SHP77 (cell line): Measurements from ENCODE around the gene ZNF579.
"Not testable (repeated sequence)": the region's sequence is repeated elsewhere in the genome, so short reads cannot be mapped to it uniquely, and the experiment has no call there.

Experiments used
- DNase-seq, 2 experiments: peaks; one replicate each; lab custom pipeline; 2025; lab: John Stamatoyannopoulos, UW

Gene ZNF579

DNA sequence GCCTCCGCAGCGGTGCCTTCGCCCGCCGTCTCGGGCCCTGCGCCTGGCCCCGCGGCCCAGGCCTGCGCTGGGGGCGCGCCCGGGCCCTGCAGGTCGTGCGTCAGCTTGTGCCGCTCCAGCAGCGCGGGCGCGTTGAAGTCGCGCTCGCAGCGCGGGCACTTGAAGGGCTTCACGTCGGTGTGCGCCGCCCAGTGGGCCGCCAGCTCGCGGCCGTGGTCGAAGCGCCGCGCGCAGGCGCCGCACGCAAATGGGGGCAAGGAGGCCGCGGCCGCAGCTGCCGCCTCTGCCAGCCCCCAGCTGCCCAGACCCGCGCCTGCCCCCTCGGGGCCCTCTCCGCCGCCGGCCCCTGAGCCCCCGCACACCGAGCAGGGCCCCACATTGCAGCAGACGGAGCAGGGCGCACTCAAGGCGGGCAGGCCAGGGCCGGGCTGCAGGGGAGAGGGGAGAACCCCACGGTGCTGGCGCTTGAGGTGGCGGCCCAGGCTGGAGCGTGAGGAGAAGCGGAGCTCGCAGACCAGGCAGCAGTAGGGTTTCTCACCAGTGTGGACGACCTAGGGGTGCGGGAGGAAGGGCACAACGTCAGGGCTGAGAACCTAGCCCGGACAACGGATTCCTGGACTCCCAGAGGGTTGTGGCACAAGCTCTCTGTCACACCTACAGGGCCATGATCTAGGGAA, 12.6 kb upstream of the ZNF579 start:
- DNase-seq = no peak

DNA sequence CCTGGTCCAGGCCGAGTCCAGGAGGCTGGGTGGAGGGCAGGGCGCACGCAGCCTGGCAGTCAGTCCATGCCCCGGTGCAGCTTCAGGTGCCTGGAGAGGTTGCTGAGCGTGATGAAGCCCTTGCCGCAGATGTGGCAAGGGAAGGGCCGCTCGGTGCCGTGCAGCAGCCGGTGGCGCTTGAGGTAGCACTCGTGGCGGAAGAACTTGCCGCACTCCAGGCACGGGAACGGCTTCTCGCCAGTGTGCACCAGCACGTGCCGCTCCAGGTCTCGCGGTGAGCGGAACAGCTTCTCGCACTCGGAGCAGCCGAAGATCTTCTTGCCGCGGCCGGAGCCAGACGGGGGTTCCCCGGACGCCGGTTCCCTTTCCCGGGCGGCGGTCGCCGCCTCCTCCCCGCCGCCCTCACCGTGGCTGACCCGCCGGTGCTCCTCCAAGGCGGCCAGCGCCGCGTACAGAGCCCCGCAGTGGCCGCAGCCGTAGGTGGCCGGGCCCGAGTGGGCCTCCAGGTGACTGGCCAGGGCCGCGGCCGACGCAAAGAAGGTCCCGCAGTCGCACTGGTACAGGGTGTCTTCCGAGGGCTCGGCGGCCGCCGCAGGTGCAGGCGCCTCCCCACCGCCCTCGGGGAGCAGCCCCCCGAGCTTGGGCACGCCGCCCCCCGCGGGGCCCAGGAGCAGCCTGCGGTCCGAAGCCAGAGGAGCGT, 11.9 kb upstream of the ZNF579 start:
- no peak for DNase-seq

DNA sequence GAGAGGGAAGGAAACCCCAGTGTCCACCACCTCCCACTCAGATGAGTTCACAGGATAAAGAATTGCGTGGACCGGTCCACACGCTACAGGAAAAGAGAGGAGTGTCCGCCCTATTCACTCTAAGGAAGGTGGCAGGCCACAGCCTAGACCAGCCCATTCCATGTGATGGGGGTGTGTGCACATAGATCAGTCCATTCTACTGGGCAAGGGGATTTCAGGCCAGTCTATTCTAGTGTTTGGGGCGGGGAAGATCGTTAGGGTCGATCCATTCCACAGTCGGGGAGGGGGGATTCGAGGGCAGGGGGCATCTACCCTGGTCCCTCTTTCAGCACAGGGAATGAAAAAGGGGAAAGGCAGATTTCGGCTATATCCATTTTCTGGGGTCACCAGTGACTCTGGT, 10.9 kb upstream of the ZNF579 start:
- DNase-seq = no peak

DNA sequence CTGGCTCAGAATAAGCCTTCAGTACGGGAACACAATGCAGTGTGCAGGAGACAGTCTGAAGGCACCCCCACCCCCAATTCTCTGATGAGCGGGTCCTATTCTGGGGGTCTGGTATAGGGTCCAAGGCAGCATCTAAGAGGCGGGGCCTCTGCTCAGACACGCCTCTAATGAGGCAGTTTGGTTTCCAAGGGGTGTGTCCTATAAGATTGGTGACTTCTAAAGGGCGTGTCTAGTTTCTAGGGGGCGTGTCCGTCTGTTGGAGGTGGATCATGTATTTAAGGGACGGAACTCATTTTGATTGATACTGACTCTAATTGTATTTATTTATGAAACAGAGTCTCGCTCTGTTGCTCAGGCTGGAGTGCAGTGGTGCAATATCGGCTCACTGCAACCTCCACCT, 10.0 kb upstream of the ZNF579 start:
- DNase-seq = peak in 1 of 2 experiments; percentile 28

DNA sequence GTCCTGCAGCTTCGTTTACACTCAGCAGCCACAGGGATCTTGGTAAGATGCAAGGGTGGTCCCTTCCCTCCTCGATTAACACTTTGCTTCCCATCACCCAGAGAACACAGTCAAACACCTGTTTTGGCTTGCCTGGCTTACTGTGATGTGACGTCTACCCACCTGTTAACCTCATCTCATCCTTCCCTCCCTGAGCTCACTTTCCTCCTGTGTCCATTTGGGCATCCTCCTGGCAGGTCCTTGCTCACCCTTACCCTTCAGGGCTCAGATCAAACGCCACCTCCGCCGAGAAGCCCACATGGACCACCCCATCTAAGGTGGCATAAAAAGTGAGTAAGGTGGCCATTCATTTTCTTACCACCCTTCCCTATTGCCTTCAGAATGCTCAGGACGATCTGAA, 9.5 kb upstream of the ZNF579 start:
- no peak for DNase-seq

DNA sequence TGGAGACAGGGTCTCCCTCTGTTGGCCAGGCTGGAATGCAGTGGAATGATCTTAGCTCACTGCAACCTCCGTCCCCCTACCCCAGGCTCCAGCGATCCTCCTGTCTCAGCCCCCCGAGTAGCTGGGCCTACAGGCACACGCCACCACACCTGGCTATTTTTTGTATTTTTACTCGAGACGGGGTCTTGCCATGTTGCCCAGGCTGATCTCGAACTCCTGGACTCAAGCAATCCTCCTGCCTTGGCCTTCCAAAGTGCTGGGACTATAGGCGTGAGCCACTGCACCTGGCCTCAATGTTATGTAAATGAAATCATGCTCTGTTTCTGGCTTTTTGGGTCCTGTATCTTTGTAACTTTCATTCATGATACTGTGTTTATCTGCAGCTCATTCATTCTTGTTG, 8.1 kb upstream of the ZNF579 start:
- DNase-seq = no peak

DNA sequence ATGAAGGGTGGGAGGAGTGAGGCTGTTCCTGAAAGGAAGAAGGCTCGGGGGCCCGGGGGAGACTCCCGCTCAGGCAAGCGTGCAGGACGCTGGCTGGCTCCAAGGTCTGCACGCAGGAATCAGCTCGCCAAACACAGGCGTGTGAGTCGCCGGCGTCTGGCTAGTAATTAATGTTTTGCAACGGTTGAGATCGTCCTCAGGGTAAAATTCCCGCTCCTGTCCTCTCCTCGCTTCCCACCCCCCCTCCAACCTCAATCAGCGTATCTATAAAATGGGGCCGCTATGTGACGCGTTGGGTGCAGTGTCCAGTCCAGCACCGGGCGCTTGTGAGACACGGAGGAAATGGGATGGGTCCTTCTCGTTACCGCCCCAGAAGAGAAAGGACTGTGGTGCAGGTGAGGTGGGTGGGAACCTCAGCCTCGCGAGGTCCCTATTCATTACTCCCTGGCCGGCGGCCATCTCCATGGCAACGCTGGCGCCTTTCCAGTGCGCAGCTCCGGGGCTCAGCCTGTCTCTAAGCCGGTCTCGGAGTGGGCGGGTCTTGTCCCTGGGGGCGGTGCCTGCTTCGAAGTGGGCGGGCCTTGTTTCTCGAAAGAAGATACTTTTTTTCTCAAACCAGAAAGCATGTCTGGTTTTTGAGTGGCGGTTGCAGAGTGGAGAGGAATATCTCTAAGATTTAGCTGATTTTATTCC, 6.5 kb upstream of the ZNF579 start:
- peak; percentile 93 for DNase-seq

DNA sequence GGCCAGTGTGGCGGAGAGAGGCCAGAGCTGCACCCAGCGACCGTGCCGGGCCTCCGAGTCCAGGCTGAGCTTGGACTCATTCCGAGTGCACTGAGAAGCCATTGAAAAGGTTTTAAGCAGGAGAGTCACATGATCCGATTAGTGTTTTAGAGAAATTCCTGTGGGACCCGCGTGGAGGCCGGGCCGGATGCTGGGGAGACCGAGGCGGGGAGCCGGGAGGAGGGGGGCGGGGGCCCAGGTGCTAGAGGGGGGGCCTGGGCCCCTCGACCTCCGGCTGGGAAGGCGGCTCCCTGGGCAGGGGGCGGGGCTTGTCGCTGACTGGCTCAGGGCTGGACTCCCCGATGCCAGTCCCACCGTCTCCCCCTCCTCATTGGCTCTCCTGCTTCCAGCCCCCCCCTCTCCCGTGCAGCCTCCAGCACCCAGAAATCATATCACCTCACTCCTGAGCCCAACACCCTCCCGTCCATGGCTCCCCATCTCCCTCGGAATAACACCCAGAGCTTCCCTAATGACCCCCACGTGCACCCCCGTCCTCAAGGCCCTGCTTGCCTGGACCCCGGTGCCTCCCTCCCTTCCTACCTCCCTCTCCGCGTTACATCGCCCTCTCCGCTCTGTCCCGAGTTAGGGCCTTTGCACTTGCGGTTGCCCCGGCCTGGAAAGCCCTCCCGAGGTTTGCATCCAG, 5.2 kb upstream of the ZNF579 start:
- peak in 1 of 2 experiments; percentile 67 for DNase-seq

DNA sequence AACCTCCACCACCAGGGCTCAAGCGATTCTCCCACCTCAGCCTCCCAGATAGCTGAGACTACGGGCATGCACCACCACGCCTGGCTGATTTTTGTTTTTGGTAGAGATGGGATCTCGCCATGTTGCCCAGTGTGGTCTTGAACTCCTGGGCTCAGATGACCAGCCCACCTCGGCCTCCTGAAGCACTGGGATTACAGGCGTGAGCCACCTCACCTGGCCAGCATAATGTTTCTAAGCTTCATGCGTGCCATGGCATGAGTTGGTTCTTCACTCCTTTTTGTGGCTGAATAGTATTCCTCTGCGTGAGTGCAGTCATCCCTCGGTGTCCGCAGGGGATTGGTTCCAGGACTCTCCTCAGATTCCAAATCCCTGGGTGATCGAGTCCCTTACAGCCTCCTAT, 4.2 kb upstream of the ZNF579 start:
- no peak for DNase-seq

DNA sequence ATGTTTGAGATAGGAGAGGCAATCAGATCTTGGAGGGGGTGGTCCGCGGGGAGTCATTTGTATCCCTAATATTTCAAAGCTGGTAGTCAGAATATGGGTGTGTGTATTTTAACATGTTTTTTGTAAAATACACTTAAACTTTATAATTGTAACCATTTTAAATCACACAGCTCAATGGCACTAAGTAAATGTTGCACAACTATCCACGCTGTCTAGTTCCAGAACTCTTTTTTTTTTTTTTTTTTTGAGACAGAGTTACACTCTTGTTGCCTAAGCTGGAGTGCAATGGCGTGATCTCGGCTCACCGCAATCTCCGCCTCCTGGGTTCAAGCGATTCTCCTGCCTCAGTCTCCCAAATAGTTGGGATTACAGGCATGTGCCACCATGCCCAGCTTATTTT, 3.2 kb upstream of the ZNF579 start:
- DNase-seq = not testable (repeated sequence)

DNA sequence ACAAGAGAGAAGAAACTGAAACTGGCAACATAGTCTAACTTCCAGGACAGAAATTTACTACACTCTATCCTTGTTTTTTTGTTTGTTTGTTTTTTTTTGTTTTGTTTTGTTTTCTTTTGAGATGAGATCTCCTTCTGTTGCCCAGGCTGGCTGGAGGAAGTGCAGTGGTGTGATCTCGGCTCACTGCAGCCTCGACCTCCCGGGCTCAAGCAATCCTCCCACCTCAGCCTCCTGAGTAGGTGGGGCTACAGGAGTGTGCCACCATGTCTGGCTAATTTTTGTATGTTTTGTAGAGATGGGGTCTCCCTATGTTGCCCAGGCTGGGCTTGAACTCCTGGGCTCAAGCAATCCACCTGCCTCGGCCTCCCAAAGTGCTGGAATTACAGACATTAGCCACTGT, 1.6 kb upstream of the ZNF579 start:
- DNase-seq = not testable (repeated sequence)

DNA sequence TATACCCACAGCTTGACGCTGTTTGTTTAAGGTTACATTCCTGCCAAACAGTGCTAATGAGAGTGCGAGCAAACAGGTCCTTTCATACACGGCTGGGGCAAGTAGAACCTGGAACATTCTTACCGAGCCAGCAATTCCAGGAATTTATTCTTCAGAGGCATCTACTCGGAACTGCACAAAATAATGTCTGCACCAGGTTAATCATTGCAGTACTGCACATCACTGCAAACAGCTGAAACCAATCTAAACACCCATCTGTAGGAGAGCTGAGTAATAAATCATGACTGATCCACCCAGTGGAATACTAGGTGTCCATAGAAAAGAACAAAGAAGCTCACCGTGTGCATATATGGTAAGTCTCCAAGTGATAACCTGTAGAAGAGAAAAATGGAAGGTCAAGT, 1.2 kb upstream of the ZNF579 start:
- DNase-seq = peak in 1 of 2 experiments; percentile 5

DNA sequence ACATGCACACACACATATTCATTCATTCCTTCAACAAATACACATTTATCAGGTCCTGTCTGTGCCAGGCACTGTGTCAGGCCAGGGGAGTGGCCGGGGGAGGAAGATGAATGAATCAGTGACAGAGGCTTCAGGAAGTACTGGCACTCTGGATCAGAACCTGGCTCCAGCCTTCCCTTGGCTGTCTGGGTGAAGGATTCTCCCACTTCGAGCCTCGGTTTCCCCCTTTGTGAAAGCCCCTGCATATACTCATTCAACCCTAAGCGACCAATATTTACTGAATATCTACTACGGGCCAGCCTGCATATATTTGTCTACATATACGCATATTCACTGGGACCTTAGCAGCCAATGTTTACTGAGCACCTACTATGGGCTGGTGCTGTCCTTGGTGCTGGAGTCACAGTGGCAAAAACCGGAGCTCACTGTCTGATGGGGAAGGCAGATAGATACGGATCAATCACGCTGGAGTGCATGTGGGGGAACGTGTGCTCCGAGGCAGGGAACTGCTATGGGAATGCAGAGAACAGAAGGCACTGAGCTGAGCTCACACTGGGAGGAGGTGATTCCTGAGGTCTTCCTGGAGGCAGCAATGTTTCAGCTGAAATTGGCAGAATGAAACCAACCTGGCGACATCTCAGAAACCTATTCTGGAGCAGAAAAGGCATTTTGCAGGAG, 636 bp upstream of the ZNF579 start:
- peak in 1 of 2 experiments; percentile 58 for DNase-seq

DNA sequence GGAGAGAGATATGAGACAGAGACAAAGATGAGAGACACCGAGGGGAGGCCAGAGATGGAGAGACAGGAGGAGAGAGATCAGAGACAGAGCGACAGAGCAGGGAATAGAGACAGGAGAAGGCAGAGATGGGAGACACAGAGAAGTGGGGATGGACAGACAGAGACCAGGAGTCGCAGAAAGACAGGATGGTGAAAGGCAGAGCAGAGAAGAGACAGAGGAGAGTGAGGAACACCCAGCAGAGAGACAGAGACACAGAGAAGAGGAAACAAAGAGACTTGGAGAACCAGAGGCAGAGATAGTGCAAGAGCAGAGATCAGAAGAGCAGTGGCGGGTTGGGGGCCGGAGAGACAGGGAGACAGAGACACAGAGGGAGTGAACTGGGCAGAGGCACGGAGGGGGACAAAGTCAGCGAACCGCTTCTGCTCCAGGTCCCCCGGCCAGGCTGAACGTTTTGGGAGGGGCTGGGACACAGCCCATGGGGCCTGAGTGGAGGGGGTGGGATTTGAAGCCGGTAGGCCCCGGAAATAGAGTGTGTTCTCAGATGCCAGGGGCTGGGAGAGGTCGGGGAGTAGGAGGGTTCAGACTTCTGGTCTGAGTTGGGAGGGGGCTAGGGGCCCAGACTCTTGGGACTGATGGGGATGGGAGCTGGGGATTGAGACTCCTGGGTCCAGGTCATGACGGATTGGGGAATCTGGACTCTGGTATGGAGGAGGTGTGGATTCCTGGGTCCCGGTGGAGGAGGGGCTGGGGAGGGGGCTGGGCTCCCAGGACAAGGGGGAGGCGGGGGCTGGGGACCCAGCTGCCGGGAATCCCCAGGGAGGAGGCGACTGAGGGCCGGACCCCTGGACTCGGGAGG, 654 bp downstream of the ZNF579 start:
- no peak for DNase-seq

DNA sequence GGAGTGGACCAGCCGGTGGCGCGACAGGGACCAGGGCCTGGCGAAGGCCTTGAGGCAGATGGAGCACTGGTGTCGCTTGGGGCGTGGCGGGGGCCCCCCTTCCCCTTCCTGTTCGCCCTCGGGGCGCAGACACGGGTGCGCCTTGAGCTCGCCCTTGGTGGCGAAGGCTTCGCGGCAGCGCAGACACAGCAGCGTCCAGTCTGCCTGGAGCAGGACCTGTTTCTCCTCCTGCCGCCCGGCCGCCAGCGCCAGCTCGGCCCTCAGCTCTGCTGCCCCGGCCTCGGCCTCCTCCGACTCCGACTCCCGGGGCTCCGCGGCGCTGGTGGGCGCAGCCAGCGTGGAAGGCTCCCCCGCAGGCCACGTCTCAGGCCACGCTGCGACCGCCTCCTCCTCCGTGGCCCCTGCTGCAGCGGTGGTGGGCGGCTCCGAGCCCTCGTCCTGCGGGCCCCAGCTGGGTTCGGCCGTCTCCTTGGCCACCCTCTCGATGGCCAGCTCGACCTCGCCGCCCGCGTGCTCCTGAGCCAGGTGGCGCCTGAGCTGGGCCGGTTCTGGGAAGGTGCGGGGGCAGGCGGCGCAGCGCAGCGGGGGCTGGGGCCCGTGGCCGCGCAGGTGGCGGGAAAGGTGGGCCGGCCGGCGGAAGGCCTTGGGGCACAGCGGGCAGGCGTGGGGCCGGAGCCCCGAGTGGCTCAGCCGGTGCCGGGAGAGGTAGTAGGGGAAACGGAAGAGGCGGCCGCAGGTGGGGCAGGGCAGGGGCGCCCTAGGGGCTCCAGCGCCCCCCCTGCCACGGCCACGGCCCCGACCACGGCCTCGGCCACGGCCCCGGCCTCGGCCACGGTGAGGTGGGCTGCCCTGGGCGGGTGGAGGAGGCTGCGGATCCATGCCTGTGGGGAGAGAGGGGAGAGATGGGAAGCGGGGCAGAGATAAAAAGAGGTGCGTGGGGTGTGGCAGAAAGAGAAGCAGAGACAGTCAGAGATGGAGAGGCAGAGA, 1.6 kb downstream of the ZNF579 start:
- no peak for DNase-seq

DNA sequence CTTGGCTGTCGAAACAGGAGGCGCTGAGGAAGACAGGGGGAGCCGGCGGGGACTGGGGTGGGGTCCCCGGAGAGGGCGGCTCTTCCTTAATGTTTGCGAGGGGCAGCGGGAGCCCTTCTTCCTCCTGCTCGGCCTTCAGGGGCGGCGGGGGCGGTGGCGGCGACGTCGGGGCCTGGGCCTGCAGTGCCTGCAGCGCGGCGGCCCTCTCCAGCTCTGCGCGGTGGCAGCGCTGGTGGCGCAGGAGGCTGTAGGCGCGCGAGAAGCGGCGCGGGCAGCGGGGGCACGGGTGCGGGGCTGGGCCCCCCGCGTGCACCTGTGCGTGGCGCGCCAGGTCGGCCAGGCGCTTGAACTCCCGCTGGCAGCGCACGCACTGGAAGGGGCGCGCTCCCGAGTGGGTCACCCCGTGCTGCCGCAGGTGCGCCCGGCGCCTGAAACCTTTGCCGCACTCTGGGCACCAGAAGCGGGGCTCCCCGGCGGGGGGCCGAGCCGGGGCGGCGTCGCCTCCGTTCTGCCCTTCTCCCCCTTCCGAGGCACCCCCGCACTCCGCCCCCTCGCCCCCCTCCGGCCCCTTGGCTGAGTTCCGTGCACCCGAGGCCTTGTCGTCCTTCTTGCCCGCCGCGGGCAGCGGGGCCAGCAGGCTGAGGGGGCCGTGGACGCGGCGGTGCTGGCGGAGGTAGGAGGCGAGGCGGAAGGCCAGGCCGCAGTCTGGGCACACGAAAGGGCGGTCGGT, 2.5 kb downstream of the ZNF579 start:
- DNase-seq = no peak

DNA sequence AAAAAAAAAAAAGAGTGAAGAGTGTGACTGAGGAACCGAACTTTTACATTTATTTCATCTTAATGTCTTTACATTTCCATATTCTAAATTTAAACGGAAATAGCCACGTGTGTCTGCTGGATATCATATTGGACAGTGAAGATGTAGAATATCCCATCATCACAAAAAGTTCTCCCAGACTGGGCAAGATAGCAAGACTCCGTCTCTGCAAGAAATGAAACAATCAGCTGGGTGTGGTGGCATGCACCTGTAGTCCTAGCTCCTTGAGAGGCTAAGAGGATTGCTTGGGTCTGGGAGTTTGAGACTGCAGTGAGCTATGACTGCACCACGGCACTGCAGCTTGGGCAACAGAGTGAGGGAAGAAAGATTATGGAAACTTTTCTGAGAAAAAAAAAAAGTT, 3.9 kb downstream of the ZNF579 start:
- DNase-seq = no peak

DNA sequence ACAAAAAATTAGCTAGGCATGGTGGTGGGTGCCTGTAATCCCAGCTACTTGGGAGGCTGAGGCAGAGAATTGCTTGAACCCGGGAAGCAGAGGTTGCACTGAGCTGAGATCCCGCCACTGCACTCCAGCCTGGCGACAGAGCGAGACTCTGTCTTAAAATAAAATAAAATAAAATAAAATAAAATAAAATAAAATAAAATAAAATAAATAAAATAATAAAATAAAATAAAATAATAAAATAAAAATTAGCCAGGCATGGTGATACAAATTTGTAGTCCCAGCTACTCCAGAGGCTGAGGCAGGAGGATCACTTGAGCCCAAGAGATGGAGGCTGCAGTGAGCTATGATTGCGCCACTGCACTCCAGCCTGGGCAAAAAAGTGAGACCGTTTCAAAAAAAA, 6.7 kb downstream of the ZNF579 start:
- not testable (repeated sequence) for DNase-seq

DNA sequence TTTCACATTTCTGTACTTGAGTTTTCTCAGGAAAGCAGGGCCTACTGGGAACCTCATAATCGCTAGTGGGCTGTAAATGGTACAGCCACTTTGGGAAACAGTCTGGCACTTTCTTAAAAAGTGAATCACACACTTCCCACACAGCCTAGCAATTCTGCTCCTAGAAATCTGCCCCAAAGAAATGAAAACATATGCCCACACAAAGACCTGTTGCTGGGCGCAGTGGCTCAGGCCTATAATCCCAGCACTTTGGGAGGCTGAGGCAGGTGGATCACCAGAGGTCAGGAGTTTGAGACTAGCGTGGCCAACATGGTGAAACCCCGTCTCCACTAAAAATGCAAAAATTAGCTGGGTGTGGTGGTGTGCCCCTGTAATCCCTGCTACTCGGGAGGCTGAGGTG, 11.2 kb downstream of the ZNF579 start:
- DNase-seq = not testable (repeated sequence)
